HG02840 (cell line): ENCODE measurements around the gene BAIAP3.
"Not testable (repeated sequence)": the region's sequence is repeated elsewhere in the genome, so short reads cannot be mapped to it uniquely, and the experiment has no call there.

Experiments used
- ATAC-seq: cut with Tn5 transposase; IDR thresholded peaks from one replicate; pipeline ENCODE4 v1.9.1; 2021; ENCODE audit warnings: mild to moderate bottlenecking, moderate library complexity, moderate number of reproducible peaks; ENCODE audit not compliant: unreplicated experiment, low FRiP score

Gene BAIAP3

GRCh38 chr16:1315081-1316032 lies 18.1 kb upstream of the BAIAP3 start:
- ATAC-seq, result no peak

- ATAC-seq, result no peak
Measured at GRCh38 chr16:1316033-1316405, 17.4 kb upstream of the BAIAP3 start.

GRCh38 chr16:1317479-1318267 lies 15.8 kb upstream of the BAIAP3 start:
- no peak for ATAC-seq

- ATAC-seq, result no peak
Measured at GRCh38 chr16:1318268-1318545, 15.2 kb upstream of the BAIAP3 start.

GRCh38 chr16:1319041-1319440 lies 14.4 kb upstream of the BAIAP3 start:
- no peak for ATAC-seq

GRCh38 chr16:1320097-1320496 lies 13.3 kb upstream of the BAIAP3 start:
- ATAC-seq, result no peak

GRCh38 chr16:1320658-1321240 lies 12.7 kb upstream of the BAIAP3 start:
- ATAC-seq, result no peak

- no peak for ATAC-seq
Measured at GRCh38 chr16:1322407-1322806, 11.0 kb upstream of the BAIAP3 start.

- no peak for ATAC-seq
Measured at GRCh38 chr16:1323296-1324239, 9.9 kb upstream of the BAIAP3 start.

- no peak for ATAC-seq
Measured at GRCh38 chr16:1324286-1324826, 9.1 kb upstream of the BAIAP3 start.

GRCh38 chr16:1325261-1325660 lies 8.2 kb upstream of the BAIAP3 start:
- no peak for ATAC-seq

- no peak for ATAC-seq
Measured at GRCh38 chr16:1325673-1326371, 7.6 kb upstream of the BAIAP3 start.

GRCh38 chr16:1326391-1326790 lies 7.1 kb upstream of the BAIAP3 start:
- ATAC-seq, result no peak

GRCh38 chr16:1326946-1327618 lies 6.4 kb upstream of the BAIAP3 start:
- no peak for ATAC-seq

GRCh38 chr16:1327619-1327947 lies 5.9 kb upstream of the BAIAP3 start:
- ATAC-seq, result no peak

GRCh38 chr16:1328136-1328535 lies 5.3 kb upstream of the BAIAP3 start:
- ATAC-seq, result not testable (repeated sequence)

- ATAC-seq, result not testable (repeated sequence)
Measured at GRCh38 chr16:1328961-1329360, 4.5 kb upstream of the BAIAP3 start.

GRCh38 chr16:1330260-1330914 lies 3.1 kb upstream of the BAIAP3 start:
- ATAC-seq, result no peak
